ENCODE data around the gene SLC22A8. TPM values are rescaled to one million over a fixed set of nuclear protein-coding genes. Genes with fewer than 3 reads are reported as not detected.

SLC22A8 gene
- total and polyA plus RNA-seq, 2 experiments from 2014 or later = not detected

- Histone ChIP-seq H3K4me2 (no peak overlapping the region), H3K27ac (ENCODE audit: low read depth) (no peak overlapping the region), H3K27me3 (ENCODE audit: insufficient read depth) (0 out of 2 replicates have a peak, but pooled peaks cover 3% of the 10 kb centered on the region), H2AFZ (no peak overlapping the region), H3K36me3 (ENCODE audit: insufficient read depth) (no peaks in the 10 kb centered on the region), H3K9me2 (ENCODE audit: insufficient read depth) (no peaks in the 10 kb centered on the region), H3F3A (replicated peaks; ENCODE audit: low read depth) (no peaks in the 10 kb centered on the region), H4K20me1 (replicated peaks; ENCODE audit: insufficient read depth) (no peaks in the 10 kb centered on the region), H3K4me1 (ENCODE audit: insufficient read depth) (no peaks in the 10 kb centered on the region), H3K4me3 (no peak overlapping the region), H3K79me2 (replicated peaks; ENCODE audit: insufficient read depth) (no peaks in the 10 kb centered on the region)
- TF ChIP-seq, protein P1, sequence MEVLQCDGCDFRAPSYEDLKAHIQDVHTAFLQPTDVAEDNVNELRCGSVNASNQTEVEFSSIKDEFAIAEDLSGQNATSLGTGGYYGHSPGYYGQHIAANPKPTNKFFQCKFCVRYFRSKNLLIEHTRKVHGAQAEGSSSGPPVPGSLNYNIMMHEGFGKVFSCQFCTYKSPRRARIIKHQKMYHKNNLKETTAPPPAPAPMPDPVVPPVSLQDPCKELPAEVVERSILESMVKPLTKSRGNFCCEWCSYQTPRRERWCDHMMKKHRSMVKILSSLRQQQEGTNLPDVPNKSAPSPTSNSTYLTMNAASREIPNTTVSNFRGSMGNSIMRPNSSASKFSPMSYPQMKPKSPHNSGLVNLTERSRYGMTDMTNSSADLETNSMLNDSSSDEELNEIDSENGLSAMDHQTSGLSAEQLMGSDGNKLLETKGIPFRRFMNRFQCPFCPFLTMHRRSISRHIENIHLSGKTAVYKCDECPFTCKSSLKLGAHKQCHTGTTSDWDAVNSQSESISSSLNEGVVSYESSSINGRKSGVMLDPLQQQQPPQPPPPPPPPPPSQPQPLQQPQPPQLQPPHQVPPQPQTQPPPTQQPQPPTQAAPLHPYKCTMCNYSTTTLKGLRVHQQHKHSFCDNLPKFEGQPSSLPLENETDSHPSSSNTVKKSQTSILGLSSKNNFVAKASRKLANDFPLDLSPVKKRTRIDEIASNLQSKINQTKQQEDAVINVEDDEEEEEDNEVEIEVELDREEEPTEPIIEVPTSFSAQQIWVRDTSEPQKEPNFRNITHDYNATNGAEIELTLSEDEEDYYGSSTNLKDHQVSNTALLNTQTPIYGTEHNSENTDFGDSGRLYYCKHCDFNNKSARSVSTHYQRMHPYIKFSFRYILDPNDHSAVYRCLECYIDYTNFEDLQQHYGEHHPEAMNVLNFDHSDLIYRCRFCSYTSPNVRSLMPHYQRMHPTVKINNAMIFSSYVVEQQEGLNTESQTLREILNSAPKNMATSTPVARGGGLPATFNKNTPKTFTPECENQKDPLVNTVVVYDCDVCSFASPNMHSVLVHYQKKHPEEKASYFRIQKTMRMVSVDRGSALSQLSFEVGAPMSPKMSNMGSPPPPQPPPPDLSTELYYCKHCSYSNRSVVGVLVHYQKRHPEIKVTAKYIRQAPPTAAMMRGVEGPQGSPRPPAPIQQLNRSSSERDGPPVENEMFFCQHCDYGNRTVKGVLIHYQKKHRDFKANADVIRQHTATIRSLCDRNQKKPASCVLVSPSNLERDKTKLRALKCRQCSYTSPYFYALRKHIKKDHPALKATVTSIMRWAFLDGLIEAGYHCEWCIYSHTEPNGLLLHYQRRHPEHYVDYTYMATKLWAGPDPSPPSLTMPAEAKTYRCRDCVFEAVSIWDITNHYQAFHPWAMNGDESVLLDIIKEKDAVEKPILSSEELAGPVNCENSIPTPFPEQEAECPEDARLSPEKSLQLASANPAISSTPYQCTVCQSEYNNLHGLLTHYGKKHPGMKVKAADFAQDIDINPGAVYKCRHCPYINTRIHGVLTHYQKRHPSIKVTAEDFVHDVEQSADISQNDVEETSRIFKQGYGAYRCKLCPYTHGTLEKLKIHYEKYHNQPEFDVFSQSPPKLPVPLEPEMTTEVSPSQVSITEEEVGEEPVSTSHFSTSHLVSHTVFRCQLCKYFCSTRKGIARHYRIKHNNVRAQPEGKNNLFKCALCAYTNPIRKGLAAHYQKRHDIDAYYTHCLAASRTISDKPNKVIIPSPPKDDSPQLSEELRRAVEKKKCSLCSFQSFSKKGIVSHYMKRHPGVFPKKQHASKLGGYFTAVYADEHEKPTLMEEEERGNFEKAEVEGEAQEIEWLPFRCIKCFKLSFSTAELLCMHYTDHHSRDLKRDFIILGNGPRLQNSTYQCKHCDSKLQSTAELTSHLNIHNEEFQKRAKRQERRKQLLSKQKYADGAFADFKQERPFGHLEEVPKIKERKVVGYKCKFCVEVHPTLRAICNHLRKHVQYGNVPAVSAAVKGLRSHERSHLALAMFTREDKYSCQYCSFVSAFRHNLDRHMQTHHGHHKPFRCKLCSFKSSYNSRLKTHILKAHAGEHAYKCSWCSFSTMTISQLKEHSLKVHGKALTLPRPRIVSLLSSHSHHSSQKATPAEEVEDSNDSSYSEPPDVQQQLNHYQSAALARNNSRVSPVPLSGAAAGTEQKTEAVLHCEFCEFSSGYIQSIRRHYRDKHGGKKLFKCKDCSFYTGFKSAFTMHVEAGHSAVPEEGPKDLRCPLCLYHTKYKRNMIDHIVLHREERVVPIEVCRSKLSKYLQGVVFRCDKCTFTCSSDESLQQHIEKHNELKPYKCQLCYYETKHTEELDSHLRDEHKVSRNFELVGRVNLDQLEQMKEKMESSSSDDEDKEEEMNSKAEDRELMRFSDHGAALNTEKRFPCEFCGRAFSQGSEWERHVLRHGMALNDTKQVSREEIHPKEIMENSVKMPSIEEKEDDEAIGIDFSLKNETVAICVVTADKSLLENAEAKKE (CRISPR knock-in tag; IDR thresholded peaks at IDR 0.05) = no peak
- TF ChIP-seq EZH2phosphoT487 (IDR thresholded peaks at IDR 0.05; ENCODE audit: unreplicated experiment) = no peak
- H3K4me3 Mint-ChIP-seq = no peak overlapping the region
- DNase-seq (ENCODE audit: low spot score) (peak; percentile 44), ATAC-seq (no peak)
- no peaks in the 10 kb centered on the region for H3K27me3 Mint-ChIP-seq (ENCODE audit: insufficient read depth, low read depth, poor library complexity)
- H3K4me1 Mint-ChIP-seq = peaks cover 5% of the 10 kb centered on the region; the same call in 2 of the 3 replicates
- H3K27ac Mint-ChIP-seq = no peak overlapping the region
- no peaks in the 10 kb centered on the region for H3K36me3 Mint-ChIP-seq (ENCODE audit: low read depth)
- no peaks in the 10 kb centered on the region for H3K9me3 Mint-ChIP-seq
Measured at GRCh38 chr11:62976109-62976508, 39.5 kb downstream of the SLC22A8 start.

DNA sequence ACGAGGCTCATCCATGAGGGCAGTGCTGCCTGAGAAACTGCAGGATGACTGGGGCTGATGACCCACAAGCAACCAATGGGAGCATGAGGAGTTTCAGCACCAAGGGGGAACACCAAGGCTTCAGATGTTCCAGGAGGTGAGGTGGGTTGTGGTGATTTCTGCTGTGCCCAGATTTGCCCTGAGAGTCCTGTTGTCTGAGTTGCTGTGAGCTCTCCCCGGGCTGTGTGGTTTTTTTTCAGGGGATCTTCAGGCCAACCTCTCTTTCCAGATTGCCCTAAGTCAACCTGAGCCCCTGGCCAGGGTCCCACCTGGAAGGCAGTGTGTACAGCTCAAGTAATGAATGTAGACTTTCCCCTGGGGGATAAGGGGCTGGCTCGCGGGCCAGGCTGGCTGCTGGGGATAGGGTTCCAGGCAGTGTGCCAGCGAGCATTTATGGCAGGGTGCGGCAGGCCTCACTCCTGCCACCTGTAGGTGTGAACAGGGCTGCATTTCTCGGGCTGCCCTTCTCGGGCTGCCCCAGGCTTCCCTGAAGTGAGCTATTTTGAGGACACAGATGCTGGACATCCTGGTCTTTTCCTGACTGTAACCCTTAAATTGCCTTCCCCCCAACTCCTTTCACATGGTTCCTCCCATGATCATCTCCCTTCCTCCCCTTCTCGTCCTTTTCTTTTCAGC lies 40.7 kb downstream of the SLC22A8 start:
- no peak overlapping the region for H3K4me2 ChIP-seq
- no peak overlapping the region for H3K4me3 Mint-ChIP-seq
- no peaks in the 10 kb centered on the region for H4K20me1 ChIP-seq (replicated peaks; ENCODE audit: insufficient read depth)
- no peaks in the 10 kb centered on the region for H3K4me1 ChIP-seq (ENCODE audit: insufficient read depth)
- no peaks in the 10 kb centered on the region for H3K27me3 Mint-ChIP-seq (ENCODE audit: insufficient read depth, low read depth, poor library complexity)
- ATAC-seq (peak; percentile 99), DNase-seq (ENCODE audit: low spot score) (peak; percentile 81)
- TF ChIP-seq ZNF114 (CRISPR knock-in tag; IDR thresholded peaks at IDR 0.05) = no peak
- TF ChIP-seq, protein P2, sequence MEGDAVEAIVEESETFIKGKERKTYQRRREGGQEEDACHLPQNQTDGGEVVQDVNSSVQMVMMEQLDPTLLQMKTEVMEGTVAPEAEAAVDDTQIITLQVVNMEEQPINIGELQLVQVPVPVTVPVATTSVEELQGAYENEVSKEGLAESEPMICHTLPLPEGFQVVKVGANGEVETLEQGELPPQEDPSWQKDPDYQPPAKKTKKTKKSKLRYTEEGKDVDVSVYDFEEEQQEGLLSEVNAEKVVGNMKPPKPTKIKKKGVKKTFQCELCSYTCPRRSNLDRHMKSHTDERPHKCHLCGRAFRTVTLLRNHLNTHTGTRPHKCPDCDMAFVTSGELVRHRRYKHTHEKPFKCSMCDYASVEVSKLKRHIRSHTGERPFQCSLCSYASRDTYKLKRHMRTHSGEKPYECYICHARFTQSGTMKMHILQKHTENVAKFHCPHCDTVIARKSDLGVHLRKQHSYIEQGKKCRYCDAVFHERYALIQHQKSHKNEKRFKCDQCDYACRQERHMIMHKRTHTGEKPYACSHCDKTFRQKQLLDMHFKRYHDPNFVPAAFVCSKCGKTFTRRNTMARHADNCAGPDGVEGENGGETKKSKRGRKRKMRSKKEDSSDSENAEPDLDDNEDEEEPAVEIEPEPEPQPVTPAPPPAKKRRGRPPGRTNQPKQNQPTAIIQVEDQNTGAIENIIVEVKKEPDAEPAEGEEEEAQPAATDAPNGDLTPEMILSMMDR (conservative IDR thresholded peaks at IDR 0.05; ENCODE audit: low read depth in 2 of 2) = peak; percentile 64 to 81
- no peaks in the 10 kb centered on the region for H3F3A ChIP-seq (replicated peaks; ENCODE audit: low read depth)
- H3K9me3 Mint-ChIP-seq = no peaks in the 10 kb centered on the region
- peaks cover 5% of the 10 kb centered on the region; the same call in 2 of the 3 replicates for H3K4me1 Mint-ChIP-seq
- H3K36me3 ChIP-seq (ENCODE audit: insufficient read depth) = no peaks in the 10 kb centered on the region
- H3K27ac ChIP-seq (ENCODE audit: low read depth) = no peak overlapping the region
- peak overlapping the region; percentile 89 for H2AFZ ChIP-seq
- 0 out of 2 replicates have a peak, but pooled peaks cover 3% of the 10 kb centered on the region for H3K27me3 ChIP-seq (ENCODE audit: insufficient read depth)
- H3K4me3 ChIP-seq = no peak overlapping the region
- H3K36me3 Mint-ChIP-seq (ENCODE audit: low read depth) = no peaks in the 10 kb centered on the region
- H3K27ac Mint-ChIP-seq = no peak overlapping the region
- no peaks in the 10 kb centered on the region for H3K9me2 ChIP-seq (ENCODE audit: insufficient read depth)
- H3K79me2 ChIP-seq (replicated peaks; ENCODE audit: insufficient read depth) = no peaks in the 10 kb centered on the region

All from GM23338 (cell line).